NCI-H2081 treated with DMSO at 0.1 percent for 48 hours (cell line): ENCODE results near the gene FBLN1.

Source experiments
- DNase-seq: peaks from one replicate; lab custom pipeline; 2025; lab: John Stamatoyannopoulos, UW

The FBLN1 gene

GRCh38 chr22:45571089-45571488, 68.4 kb downstream of the FBLN1 start:
- DNase-seq, result no peak

- no peak for DNase-seq
Observed at GRCh38 chr22:45572444-45572843, 69.8 kb downstream of the FBLN1 start.

- no peak for DNase-seq
Observed at GRCh38 chr22:45574069-45574703, 71.5 kb downstream of the FBLN1 start.

GRCh38 chr22:45575173-45575572, 72.5 kb downstream of the FBLN1 start:
- no peak for DNase-seq

GRCh38 chr22:45575607-45576272, 73.1 kb downstream of the FBLN1 start:
- DNase-seq, result no peak

GRCh38 chr22:45576273-45576625, 73.6 kb downstream of the FBLN1 start:
- no peak for DNase-seq

- no peak for DNase-seq
Observed at GRCh38 chr22:45576730-45577464, 74.2 kb downstream of the FBLN1 start.

- no peak for DNase-seq
Observed at GRCh38 chr22:45577746-45578523, 75.3 kb downstream of the FBLN1 start.

- no peak for DNase-seq
Observed at GRCh38 chr22:45578524-45579147, 76.0 kb downstream of the FBLN1 start.

GRCh38 chr22:45579306-45579705, 76.6 kb downstream of the FBLN1 start:
- DNase-seq, result no peak

GRCh38 chr22:45579806-45580725, 77.4 kb downstream of the FBLN1 start:
- no peak for DNase-seq

GRCh38 chr22:45580726-45581381, 78.2 kb downstream of the FBLN1 start:
- no peak for DNase-seq

GRCh38 chr22:45581549-45582080, 78.9 kb downstream of the FBLN1 start:
- no peak for DNase-seq

- DNase-seq, result no peak
Observed at GRCh38 chr22:45582236-45582954, 79.7 kb downstream of the FBLN1 start.

- DNase-seq, result no peak
Observed at GRCh38 chr22:45582955-45583320, 80.3 kb downstream of the FBLN1 start.

- no peak for DNase-seq
Observed at GRCh38 chr22:45583504-45583903, 80.8 kb downstream of the FBLN1 start.

- no peak for DNase-seq
Observed at GRCh38 chr22:45584121-45584570, 81.5 kb downstream of the FBLN1 start.

GRCh38 chr22:45584621-45585436, 82.1 kb downstream of the FBLN1 start:
- DNase-seq, result no peak

GRCh38 chr22:45585437-45585755, 82.7 kb downstream of the FBLN1 start:
- DNase-seq, result no peak
